HG03103 (cell line): Measurements from ENCODE around the gene IRAK4.
"Not testable (repeated sequence)": the region's sequence is repeated elsewhere in the genome, so short reads cannot be mapped to it uniquely, and the experiment has no call there.

Experiments used
- ATAC-seq: cut with Tn5 transposase; IDR thresholded peaks from one replicate; pipeline ENCODE4 v1.9.1; 2021; ENCODE audit warnings: low read depth; ENCODE audit not compliant: unreplicated experiment

IRAK4 gene

GRCh38 chr12:43758728-43759563, at the start of gene IRAK4, which contains the start of gene PUS7L:
IRAK4 (plus strand) TSS chr12:43758951; CDS start chr12:43768112, 9,161 bp downstream.
PUS7L (minus strand) TSS chr12:43758790; CDS start chr12:43755245, 3,545 bp downstream.
- ATAC-seq = peak; percentile 96

- no peak for ATAC-seq
These were observed 47.4 kb upstream of the IRAK4 start for GRCh38 chr12:43711348-43711747.

- ATAC-seq = no peak
These were observed 36.1 kb upstream of the IRAK4 start for GRCh38 chr12:43722621-43723020.

- ATAC-seq = no peak
These were observed 35.6 kb upstream of the IRAK4 start for GRCh38 chr12:43723134-43723533.

- no peak for ATAC-seq
These were observed 30.6 kb upstream of the IRAK4 start for GRCh38 chr12:43728117-43728516.

GRCh38 chr12:43728698-43729097, 30.1 kb upstream of the IRAK4 start:
- ATAC-seq = no peak

- no peak for ATAC-seq
These were observed 28.5 kb upstream of the IRAK4 start for GRCh38 chr12:43730283-43730682.

- ATAC-seq = no peak
These were observed 25.1 kb upstream of the IRAK4 start for GRCh38 chr12:43733687-43734086.

- no peak for ATAC-seq
These were observed 21.8 kb upstream of the IRAK4 start for GRCh38 chr12:43736927-43737440.

GRCh38 chr12:43737646-43738045, 21.1 kb upstream of the IRAK4 start:
- ATAC-seq = no peak

GRCh38 chr12:43740511-43741100, 18.1 kb upstream of the IRAK4 start:
- ATAC-seq = peak; percentile 83

GRCh38 chr12:43742106-43742505, 16.6 kb upstream of the IRAK4 start:
- ATAC-seq = no peak

GRCh38 chr12:43744826-43745225, 13.9 kb upstream of the IRAK4 start:
- ATAC-seq = no peak

- ATAC-seq = no peak
These were observed 9.7 kb upstream of the IRAK4 start for GRCh38 chr12:43749016-43749415.

- no peak for ATAC-seq
These were observed 7.9 kb upstream of the IRAK4 start for GRCh38 chr12:43750814-43751213.

- not testable (repeated sequence) for ATAC-seq
These were observed 7.4 kb upstream of the IRAK4 start for GRCh38 chr12:43751360-43751759.

- ATAC-seq = no peak
These were observed 4.7 kb upstream of the IRAK4 start for GRCh38 chr12:43754015-43754414.

GRCh38 chr12:43758247-43758727, 464 bp upstream of the IRAK4 start:
- ATAC-seq = no peak

GRCh38 chr12:43760396-43760795, 1.6 kb downstream of the IRAK4 start:
- ATAC-seq = no peak

- no peak for ATAC-seq
These were observed 2.7 kb downstream of the IRAK4 start for GRCh38 chr12:43761500-43761899.

GRCh38 chr12:43762596-43762995, 3.8 kb downstream of the IRAK4 start:
- no peak for ATAC-seq

- ATAC-seq = no peak
These were observed 5.0 kb downstream of the IRAK4 start for GRCh38 chr12:43763769-43764168.
